Body of pancreas (tissue), 4 donors: ENCODE data around the gene SDCBP2. TPM values are rescaled to one million over a fixed set of nuclear protein-coding genes. Genes with fewer than 3 reads are reported as not detected.

Experiments
- ATAC-seq: fragments of 150-250 bp; one replicate; pipeline ENCODE4 v1.9.1; 2016
- DNase-seq, 4 donors: peaks; one replicate each; pipeline ENCODE4 v3.0.0-alpha.2; 2019
- H3K27ac ChIP-seq, 4 donors: fragments of 200-600 bp; sonication (generic); 1 replicate in 3 of 4; 2 replicates in 1 of 4; pipeline versions ENCODE4 v1.5.1 to v1.6.1; 2016 to 2019; ENCODE audit warnings: mild to moderate bottlenecking in 1 of 4, mixed read lengths in 1 of 4, moderate library complexity in 1 of 4
- H3K27me3 ChIP-seq, 2 donors: fragments of 200-600 bp; sonication (generic); one replicate each; pipeline ENCODE4 v1.6.0; 2016; ENCODE audit warnings: mild to moderate bottlenecking in 1 of 2
- H3K36me3 ChIP-seq, 2 donors: fragments of 200-600 bp; sonication (generic); replicated peaks in 1 of 2; 2 replicates each; pipeline ENCODE4 v1.5.1; 2016; ENCODE audit warnings: low read depth in 2 of 2; ENCODE audit not compliant: insufficient read depth in 1 of 2
- H3K4me1 ChIP-seq: fragments of 200-600 bp; sonication (generic); one replicate; pipeline ENCODE4 v1.6.0; 2016
- H3K4me3 ChIP-seq, 2 donors: fragments of 200-600 bp; sonication (generic); 1 replicate in 1 of 2; 2 replicates in 1 of 2; pipeline ENCODE4 v1.5.1; 2016 to 2019
- H3K9me3 ChIP-seq, 3 donors: fragments of 200-600 bp; sonication (generic); 1 replicate in 2 of 3; 2 replicates in 1 of 3; pipeline ENCODE4 v1.5.1; 2016
- POLR2A ChIP-seq, 3 donors: fragments of 450-650 bp; IDR thresholded peaks; one replicate each; pipeline ENCODE4 v1.6.1; 2016; ENCODE audit warnings: antibody characterized with exemption in 3 of 3, mild to moderate bottlenecking in 2 of 3
- WGBS, 2 donors: methylation state at CpG; one replicate each; pipeline ENCODE4 v1.1.5; 2017; 5-methylcytosine and 5-hydroxymethylcytosine counted together
- intact Hi-C: fragments of 100-400 bp; cut with DNase I; formaldehyde crosslinking; loops from one replicate; pipeline ENCODE4 v1.15.1; 2023
- total RNA-seq, 2 donors: library from RNA; depleted of rRNA; stranded (reverse); fragments of >200 nt; gene quantifications; one replicate each; pipeline ENCODE4 v1.1.0, GENCODE V29; 2016
- TF ChIP-seq, protein P1 (sequence below), 7 experiments: fragments of 450-650 bp in 4 of 7; fragments of 200-600 bp in 3 of 7; sonication (generic) in 3 of 7; IDR thresholded peaks; one replicate each; pipeline ENCODE4 v1.5.1; 2016 to 2019; ENCODE audit warnings: antibody characterized with exemption in 7 of 7

SDCBP2 gene
- total RNA-seq, 2 donors from 2014 or later, result 14.8 to 20.0 TPM

DNA sequence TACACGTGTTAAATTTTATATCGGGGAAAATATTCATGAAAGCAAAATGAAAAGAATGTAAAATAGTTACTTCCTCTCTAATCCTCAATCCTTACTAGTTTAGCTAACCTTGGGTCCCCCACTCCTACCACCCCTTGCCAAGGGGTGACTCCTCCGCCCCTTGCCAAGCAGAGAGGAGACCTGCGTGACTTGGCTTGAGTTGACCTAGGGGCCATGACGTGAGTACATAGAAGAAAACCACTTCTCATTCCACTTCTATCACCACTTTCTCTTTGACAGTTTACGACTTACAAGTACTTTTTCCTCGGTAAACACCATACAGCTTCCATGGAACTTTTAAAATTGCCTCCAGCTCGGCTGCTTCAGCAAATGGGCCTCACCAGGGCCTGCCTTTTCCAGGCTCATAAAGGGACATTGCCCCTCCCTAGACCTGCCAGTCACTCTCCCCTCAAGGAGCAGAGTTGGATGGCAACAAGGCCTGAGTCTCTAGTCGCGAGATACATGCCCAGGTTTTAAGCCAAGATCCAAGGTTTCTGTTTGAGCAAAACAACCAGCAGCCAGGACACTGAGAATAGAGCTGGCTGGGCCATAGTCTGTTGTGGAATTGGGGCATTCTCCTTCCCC is 29.9 kb downstream of the SDCBP2 start:
- WGBS, 2 donors, result 78 to 86% methylated on average over 10 of the region's 10 CpGs
- no peak for DNase-seq
- Histone ChIP-seq H3K27ac (no peak overlapping the region), H3K36me3 (no peaks in the 10 kb centered on the region), H3K9me3 (no peaks in the 10 kb centered on the region), H3K4me3 (no peak overlapping the region), H3K4me1 (peaks cover 5% of the 10 kb centered on the region), H3K27me3 (no peaks in the 10 kb centered on the region)
- no peak for ATAC-seq
- intact Hi-C loops, result no loop called here
- TF ChIP-seq POLR2A (IDR thresholded peaks at IDR 0.05), result no peak
- TF ChIP-seq, protein P1, sequence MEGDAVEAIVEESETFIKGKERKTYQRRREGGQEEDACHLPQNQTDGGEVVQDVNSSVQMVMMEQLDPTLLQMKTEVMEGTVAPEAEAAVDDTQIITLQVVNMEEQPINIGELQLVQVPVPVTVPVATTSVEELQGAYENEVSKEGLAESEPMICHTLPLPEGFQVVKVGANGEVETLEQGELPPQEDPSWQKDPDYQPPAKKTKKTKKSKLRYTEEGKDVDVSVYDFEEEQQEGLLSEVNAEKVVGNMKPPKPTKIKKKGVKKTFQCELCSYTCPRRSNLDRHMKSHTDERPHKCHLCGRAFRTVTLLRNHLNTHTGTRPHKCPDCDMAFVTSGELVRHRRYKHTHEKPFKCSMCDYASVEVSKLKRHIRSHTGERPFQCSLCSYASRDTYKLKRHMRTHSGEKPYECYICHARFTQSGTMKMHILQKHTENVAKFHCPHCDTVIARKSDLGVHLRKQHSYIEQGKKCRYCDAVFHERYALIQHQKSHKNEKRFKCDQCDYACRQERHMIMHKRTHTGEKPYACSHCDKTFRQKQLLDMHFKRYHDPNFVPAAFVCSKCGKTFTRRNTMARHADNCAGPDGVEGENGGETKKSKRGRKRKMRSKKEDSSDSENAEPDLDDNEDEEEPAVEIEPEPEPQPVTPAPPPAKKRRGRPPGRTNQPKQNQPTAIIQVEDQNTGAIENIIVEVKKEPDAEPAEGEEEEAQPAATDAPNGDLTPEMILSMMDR (IDR thresholded peaks at IDR 0.05), result no peak

DNA sequence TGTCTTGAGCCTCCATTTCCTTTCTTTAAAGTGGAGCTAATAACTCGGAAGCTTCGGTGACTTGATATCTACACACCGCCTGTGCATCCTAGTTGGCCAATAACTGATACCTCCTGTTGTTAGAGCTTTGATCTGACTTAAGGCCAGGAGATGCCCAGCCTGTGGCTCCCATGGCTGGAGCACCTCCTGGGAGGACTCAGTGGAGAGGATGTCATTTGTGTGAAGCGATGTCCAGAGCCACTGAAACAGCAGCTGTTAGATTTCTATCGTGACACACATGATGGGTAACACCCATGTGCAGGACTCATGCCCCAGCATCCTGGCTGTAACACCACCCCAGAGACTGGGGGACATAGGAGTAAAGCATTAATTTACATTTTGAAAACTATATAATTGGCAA is 30.8 kb downstream of the SDCBP2 start:
- intact Hi-C loops, result no loop called here
- Histone ChIP-seq H3K4me1 (peaks cover 7% of the 10 kb centered on the region), H3K36me3 (no peaks in the 10 kb centered on the region), H3K4me3 (no peak overlapping the region), H3K27ac (no peak overlapping the region), H3K27me3 (no peaks in the 10 kb centered on the region), H3K9me3 (no peaks in the 10 kb centered on the region)
- DNase-seq (no peak), ATAC-seq (no peak)
- TF ChIP-seq POLR2A (IDR thresholded peaks at IDR 0.05), result no peak
- TF ChIP-seq, protein P1 (IDR thresholded peaks at IDR 0.05), result no peak
- 93 to 95% methylated on average over 5 of the region's 5 CpGs for WGBS, 2 donors

DNA sequence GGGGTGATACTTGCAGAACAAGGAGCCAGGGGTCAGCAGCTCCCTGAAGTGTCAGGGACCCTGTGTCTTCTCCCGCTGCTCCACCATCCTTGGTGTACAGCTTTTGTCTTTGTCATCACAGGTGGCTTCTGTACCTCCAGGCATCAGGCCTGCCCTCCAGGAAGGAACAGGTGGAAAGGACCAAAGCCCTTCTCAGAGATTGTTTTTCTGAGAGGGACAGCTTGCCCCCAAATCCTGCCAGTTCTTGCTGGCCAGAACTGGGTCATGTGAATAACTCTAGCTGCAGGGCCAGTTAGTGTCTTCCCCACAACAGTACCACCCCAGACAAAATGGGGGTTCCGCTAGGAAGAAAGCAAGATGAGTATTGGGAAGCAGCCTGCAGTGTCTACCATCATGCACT is 31.5 kb downstream of the SDCBP2 start:
- DNase-seq (no peak), ATAC-seq (no peak)
- TF ChIP-seq, protein P1 (IDR thresholded peaks at IDR 0.05), result no peak
- no peak for TF ChIP-seq POLR2A (IDR thresholded peaks at IDR 0.05)
- Histone ChIP-seq H3K4me3 (no peak overlapping the region), H3K9me3 (no peaks in the 10 kb centered on the region), H3K27ac (no peak overlapping the region), H3K27me3 (no peaks in the 10 kb centered on the region), H3K36me3 (no peaks in the 10 kb centered on the region), H3K4me1 (peaks cover 7% of the 10 kb centered on the region)
- 83 to 94% methylated on average over 1 to 2 of the region's 2 CpGs for WGBS, 2 donors
- intact Hi-C loops, result no loop called here

DNA sequence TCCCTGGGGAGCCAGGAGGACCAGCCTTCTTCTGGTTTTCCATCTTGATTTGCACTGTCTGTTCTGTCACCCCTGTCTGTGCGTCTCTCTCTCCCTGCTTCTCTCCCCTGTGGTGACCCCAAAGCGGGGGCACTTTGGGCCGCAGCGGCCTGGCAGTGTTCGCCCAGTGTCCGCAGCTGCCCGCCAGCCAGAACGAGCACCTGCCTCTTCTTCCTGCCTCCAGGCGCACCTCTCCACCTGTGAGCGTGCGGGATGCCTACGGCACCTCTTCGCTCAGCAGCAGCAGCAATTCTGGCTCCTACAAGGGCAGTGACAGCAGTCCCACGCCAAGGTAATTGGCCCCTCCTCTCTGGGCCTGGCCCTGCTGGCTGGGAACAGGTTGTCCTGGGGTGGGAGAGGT is 32.0 kb downstream of the SDCBP2 start:
- no peak for TF ChIP-seq POLR2A (IDR thresholded peaks at IDR 0.05)
- TF ChIP-seq, protein P1 (IDR thresholded peaks at IDR 0.05), result no peak
- WGBS, 2 donors, result 89 to 93% methylated on average over 12 to 14 of the region's 14 CpGs
- Histone ChIP-seq H3K36me3 (no peaks in the 10 kb centered on the region), H3K27me3 (no peaks in the 10 kb centered on the region), H3K4me1 (peaks cover 7% of the 10 kb centered on the region), H3K27ac (no peak overlapping the region), H3K4me3 (no peak overlapping the region), H3K9me3 (no peaks in the 10 kb centered on the region)
- ATAC-seq, result no peak
- DNase-seq, result no peak
- intact Hi-C loops, result no loop called here

DNA sequence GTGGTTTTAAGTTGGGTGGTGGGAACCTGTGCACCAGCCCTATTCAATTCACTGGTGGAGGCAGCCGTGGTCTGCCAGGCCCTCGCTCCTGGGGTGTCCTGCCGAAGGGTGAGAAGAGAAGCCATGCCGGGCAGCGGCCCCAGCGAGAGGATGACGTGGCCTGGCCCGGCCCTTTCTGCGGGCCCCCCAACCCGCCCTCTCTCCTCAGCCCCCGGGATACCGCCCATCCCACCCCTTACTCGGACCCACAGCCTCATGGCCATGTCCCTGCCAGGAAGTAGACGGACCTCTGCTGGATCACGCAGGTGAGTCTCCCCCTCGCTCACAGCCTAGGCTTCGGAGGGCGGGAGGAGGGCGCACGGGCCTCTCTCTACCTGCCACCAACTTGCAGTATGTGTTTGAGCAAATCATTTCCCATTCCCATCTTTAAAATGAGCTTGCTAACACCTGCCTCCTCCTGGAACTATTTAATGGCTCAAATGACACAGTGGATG is 32.8 kb downstream of the SDCBP2 start:
- no peak overlapping the region for H3K27ac ChIP-seq
- H3K27me3 ChIP-seq, result no peaks in the 10 kb centered on the region
- DNase-seq, result no peak
- H3K9me3 ChIP-seq, result no peaks in the 10 kb centered on the region
- no peak overlapping the region for H3K4me3 ChIP-seq
- intact Hi-C loops, result no loop called here
- no peak for ATAC-seq
- WGBS, 2 donors, result 93 to 94% methylated on average over 5 to 20 of the region's 20 CpGs
- TF ChIP-seq, protein P1 (IDR thresholded peaks at IDR 0.05), result no peak
- TF ChIP-seq POLR2A (IDR thresholded peaks at IDR 0.05), result no peak
- no peaks in the 10 kb centered on the region for H3K36me3 ChIP-seq
- H3K4me1 ChIP-seq, result peaks cover 7% of the 10 kb centered on the region
